Measurements from ENCODE around the gene ATP10D.

ATP10D gene

DNA sequence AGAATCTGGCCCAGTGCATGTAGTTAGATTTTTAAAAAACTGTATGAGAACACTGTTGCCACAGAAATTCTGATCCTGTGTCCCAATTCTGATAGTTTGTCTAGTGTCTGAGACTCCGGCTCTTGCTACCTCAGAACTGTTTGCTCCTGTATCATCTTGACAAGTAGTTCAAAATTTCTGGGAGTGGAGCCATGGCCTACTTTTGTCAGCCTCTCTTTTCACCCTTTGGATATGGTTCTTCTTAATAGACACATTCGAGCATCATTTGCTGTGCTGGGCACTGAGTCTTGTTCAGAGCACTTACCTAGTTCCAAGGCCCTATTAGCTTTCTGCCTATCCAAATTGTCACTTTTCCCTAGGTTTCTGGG, 46.9 kb downstream of the ATP10D start:
- ChIA-PET POLR2A (no interaction called here), CTCF (no interaction called here)
- TF ChIP-seq BHLHE40 (IDR thresholded peaks at IDR 0.05; ENCODE audit: borderline replicate concordance): no peak
- no peak for TF ChIP-seq ZNF384 (IDR thresholded peaks at IDR 0.05)
- no peak for TF ChIP-seq TARDBP (IDR thresholded peaks at IDR 0.05)
- no peak for TF ChIP-seq SP1 (IDR thresholded peaks at IDR 0.05)
- TF ChIP-seq L3MBTL2 (conservative IDR thresholded peaks at IDR 0.05): no peak
- TF ChIP-seq FOXK2 (IDR thresholded peaks at IDR 0.05): no peak
- TF ChIP-seq LEF1 (IDR thresholded peaks at IDR 0.05; ENCODE audit: borderline replicate concordance): no peak
- TF ChIP-seq FOXA1 (IDR thresholded peaks at IDR 0.05): no peak
- DNase-seq (ENCODE audit: extremely low spot score): no peak

DNA sequence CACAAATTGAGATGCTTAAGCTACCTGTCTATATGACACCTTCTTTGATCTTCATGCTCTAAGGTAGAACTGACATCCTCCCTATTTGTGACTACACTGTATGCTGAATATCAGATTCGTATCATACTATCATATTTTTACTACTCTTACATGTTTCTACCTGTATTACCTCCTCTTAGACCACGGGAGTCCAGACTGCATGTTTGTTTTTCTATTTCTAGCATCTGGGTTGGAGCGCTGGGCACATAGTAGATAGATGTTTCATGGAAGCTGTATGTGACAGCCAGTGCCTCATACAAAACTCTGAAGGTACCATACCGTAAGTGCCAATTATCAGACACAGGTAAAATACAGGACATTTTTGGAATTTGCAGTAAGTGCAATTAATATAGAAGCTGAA, 47.6 kb downstream of the ATP10D start:
- DNase-seq (ENCODE audit: extremely low spot score): no peak
- ChIA-PET CTCF (no interaction called here), POLR2A (no interaction called here)
- no peak for TF ChIP-seq CTBP1 (IDR thresholded peaks at IDR 0.05; ENCODE audit: borderline replicate concordance)
- TF ChIP-seq ELF4 (IDR thresholded peaks at IDR 0.05): no peak
- TF ChIP-seq LEF1 (IDR thresholded peaks at IDR 0.05; ENCODE audit: borderline replicate concordance): no peak
- TF ChIP-seq BHLHE40 (IDR thresholded peaks at IDR 0.05; ENCODE audit: borderline replicate concordance): no peak
- no peak for TF ChIP-seq FOXM1 (IDR thresholded peaks at IDR 0.05; ENCODE audit: borderline replicate concordance)

DNA sequence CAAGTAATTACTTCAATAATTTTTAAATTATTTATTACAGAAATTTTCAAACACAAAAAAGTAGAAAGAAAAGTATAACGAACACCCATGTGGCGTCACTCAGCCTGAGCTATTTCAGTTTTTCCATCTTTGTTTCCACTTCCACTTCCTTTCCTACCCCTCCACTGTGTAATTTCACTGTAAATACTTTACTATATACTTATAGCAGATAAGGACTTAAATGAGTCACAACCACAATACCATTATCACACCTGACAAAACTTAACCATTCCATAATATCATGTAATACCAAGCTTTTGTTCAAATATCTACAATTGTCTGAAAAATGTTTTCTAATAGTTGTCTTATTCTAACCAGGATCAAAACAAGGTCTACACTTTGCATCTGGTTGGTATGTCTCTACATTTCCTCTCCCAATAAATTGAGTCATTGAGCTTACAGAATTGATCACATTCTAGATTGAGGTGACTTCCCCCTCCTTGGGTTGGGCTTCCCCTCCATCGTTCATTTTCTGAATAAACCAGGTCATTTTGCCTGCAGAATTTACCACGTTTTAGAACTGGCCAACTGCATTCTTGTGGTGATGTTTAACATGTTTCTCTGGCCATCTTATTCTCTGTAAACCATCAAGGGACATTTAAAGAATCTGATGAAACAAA, 48.7 kb downstream of the ATP10D start:
- DNase-seq (ENCODE audit: extremely low spot score): no peak
- no peak for TF ChIP-seq SP1 (IDR thresholded peaks at IDR 0.05)
- TF ChIP-seq L3MBTL2 (conservative IDR thresholded peaks at IDR 0.05): no peak
- TF ChIP-seq TARDBP (IDR thresholded peaks at IDR 0.05): no peak
- TF ChIP-seq ARNT (IDR thresholded peaks at IDR 0.05): no peak
- TF ChIP-seq ZNF384 (IDR thresholded peaks at IDR 0.05): no peak
- no peak for TF ChIP-seq LEF1 (IDR thresholded peaks at IDR 0.05; ENCODE audit: borderline replicate concordance)
- no peak for TF ChIP-seq CTBP1 (IDR thresholded peaks at IDR 0.05; ENCODE audit: borderline replicate concordance)
- TF ChIP-seq FOXA1 (IDR thresholded peaks at IDR 0.05): no peak
- no peak for TF ChIP-seq HDGF (IDR thresholded peaks at IDR 0.05; ENCODE audit: borderline replicate concordance)
- no peak for TF ChIP-seq FOXM1 (IDR thresholded peaks at IDR 0.05; ENCODE audit: borderline replicate concordance)
- TF ChIP-seq FOXK2 (IDR thresholded peaks at IDR 0.05): no peak
- no peak for TF ChIP-seq NFRKB (IDR thresholded peaks at IDR 0.05)
- no peak for TF ChIP-seq ELF4 (IDR thresholded peaks at IDR 0.05)
- TF ChIP-seq, protein P1, sequence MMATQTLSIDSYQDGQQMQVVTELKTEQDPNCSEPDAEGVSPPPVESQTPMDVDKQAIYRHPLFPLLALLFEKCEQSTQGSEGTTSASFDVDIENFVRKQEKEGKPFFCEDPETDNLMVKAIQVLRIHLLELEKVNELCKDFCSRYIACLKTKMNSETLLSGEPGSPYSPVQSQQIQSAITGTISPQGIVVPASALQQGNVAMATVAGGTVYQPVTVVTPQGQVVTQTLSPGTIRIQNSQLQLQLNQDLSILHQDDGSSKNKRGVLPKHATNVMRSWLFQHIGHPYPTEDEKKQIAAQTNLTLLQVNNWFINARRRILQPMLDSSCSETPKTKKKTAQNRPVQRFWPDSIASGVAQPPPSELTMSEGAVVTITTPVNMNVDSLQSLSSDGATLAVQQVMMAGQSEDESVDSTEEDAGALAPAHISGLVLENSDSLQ (IDR thresholded peaks at IDR 0.05): no peak
- TF ChIP-seq BHLHE40 (IDR thresholded peaks at IDR 0.05; ENCODE audit: borderline replicate concordance): no peak
- TF ChIP-seq SUZ12 (IDR thresholded peaks at IDR 0.05): no peak
- CTCF ChIA-PET: no interaction called here

DNA sequence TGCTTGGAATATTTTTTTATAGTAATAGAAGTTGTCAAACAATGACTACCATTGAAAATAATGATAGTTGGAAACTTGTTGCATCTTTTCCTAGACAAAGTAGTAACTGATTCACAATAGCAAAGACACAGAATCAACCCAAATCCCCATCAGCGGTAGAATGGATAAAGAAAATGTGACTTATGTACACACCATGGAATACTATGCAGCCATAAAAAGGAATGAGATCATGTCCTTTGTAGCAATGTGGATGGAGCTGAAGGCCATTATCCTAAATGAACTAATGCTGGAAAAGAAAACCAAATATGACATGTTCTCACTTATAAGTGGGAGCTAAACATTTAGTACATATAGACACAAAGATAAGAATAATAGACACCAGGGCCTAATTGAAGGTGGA, 49.7 kb downstream of the ATP10D start:
- ChIA-PET CTCF (no interaction called here), POLR2A (no interaction called here)
- TF ChIP-seq NFRKB (IDR thresholded peaks at IDR 0.05) (no peak), ARNT (IDR thresholded peaks at IDR 0.05) (no peak), CTBP1 (IDR thresholded peaks at IDR 0.05; ENCODE audit: borderline replicate concordance) (no peak), LEF1 (IDR thresholded peaks at IDR 0.05; ENCODE audit: borderline replicate concordance) (no peak), ELF4 (IDR thresholded peaks at IDR 0.05) (no peak), BHLHE40 (IDR thresholded peaks at IDR 0.05; ENCODE audit: borderline replicate concordance) (no peak), HDGF (IDR thresholded peaks at IDR 0.05; ENCODE audit: borderline replicate concordance) (no peak)
- TF ChIP-seq, protein P1 (IDR thresholded peaks at IDR 0.05): no peak
- DNase-seq (ENCODE audit: extremely low spot score): no peak

More for the DNA sequence above, 48.7 kb downstream of the ATP10D start:
- POLR2A ChIA-PET: no interaction called here

DNA sequence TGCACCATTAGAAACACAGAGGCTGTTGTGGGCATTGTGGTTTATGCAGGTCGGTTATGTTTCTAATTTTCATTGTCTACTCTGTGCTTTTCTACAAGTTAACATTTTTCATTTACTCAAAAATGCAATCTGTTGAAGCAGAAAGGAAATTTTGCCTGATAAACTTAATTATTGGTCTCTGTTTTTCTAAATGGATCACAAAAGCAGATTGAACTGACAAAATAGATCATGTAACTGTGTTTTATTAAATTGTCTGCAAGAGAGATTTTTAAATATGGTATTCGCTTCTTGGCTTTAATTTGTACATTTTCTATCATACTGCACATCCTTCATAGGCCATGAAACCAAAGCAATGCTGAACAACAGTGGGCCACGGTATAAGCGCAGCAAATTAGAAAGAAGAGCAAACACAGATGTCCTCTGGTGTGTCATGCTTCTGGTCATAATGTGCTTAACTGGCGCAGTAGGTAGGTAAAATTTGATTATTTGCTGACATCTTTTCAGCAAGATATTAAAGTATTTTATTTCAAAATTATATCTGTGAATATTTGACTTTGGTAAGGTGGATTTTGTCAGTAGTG, 50.6 kb downstream of the ATP10D start:
- TF ChIP-seq SP1 (IDR thresholded peaks at IDR 0.05) (no peak), FOXM1 (IDR thresholded peaks at IDR 0.05; ENCODE audit: borderline replicate concordance) (no peak), FOXA1 (IDR thresholded peaks at IDR 0.05) (no peak), BHLHE40 (IDR thresholded peaks at IDR 0.05; ENCODE audit: borderline replicate concordance) (no peak), FOXK2 (IDR thresholded peaks at IDR 0.05) (no peak), ELF4 (IDR thresholded peaks at IDR 0.05) (no peak), HDGF (IDR thresholded peaks at IDR 0.05; ENCODE audit: borderline replicate concordance) (no peak), LEF1 (IDR thresholded peaks at IDR 0.05; ENCODE audit: borderline replicate concordance) (no peak), L3MBTL2 (conservative IDR thresholded peaks at IDR 0.05) (no peak), NFRKB (IDR thresholded peaks at IDR 0.05) (no peak)
- TF ChIP-seq, protein P1 (IDR thresholded peaks at IDR 0.05): no peak
- DNase-seq (ENCODE audit: extremely low spot score): no peak
- ChIA-PET POLR2A (no interaction called here), CTCF (no interaction called here)

DNA sequence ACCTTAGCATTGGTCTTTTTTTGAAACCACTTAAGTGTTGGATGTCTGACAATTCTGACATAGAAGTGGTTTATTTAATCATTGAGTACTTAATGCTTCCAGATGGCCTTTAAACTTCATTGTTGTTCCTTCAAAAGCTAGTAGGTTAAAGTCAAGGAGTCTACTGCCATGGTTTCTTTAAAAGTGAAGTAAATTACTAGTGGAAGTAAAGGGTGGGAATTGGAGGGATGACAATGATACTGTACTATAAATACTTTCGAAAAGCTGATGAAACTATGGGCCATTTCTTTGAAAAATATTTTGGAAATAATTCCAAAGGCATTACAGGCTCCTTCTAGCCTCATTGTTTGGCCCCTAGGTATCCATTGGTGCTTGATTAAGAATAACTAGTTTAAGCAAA, 51.9 kb downstream of the ATP10D start:
- ChIA-PET POLR2A (no interaction called here), CTCF (no interaction called here)
- TF ChIP-seq SUZ12 (IDR thresholded peaks at IDR 0.05) (no peak), NFRKB (IDR thresholded peaks at IDR 0.05) (no peak), CTBP1 (IDR thresholded peaks at IDR 0.05; ENCODE audit: borderline replicate concordance) (no peak), ELF4 (IDR thresholded peaks at IDR 0.05) (no peak), SP1 (IDR thresholded peaks at IDR 0.05) (no peak), FOXK2 (IDR thresholded peaks at IDR 0.05) (no peak), ZNF384 (IDR thresholded peaks at IDR 0.05) (no peak), BHLHE40 (IDR thresholded peaks at IDR 0.05; ENCODE audit: borderline replicate concordance) (no peak), FOXM1 (IDR thresholded peaks at IDR 0.05; ENCODE audit: borderline replicate concordance) (no peak), HDGF (IDR thresholded peaks at IDR 0.05; ENCODE audit: borderline replicate concordance) (no peak), ARNT (IDR thresholded peaks at IDR 0.05) (no peak)
- DNase-seq (ENCODE audit: extremely low spot score): no peak
